Renal pelvis (tissue), 4 donors: Measurements from ENCODE around the gene RTCB. TPM values are rescaled to one million over a fixed set of nuclear protein-coding genes. Genes with fewer than 3 reads are reported as not detected.
A peak's percentile ranks its signal among the peaks of the same experiment; 100 is the strongest.

Experiments used
- DNase-seq: peaks from one replicate; pipeline ENCODE4 v3.0.0-alpha.2; 2013
- polyA plus RNA-seq, 3 donors: library from polyadenylated mRNA; unstranded; fragments of 120-200 nt; gene quantifications; one replicate each; pipeline ENCODE4 v1.2.1, GENCODE V29; 2013; ENCODE audit not compliant: insufficient read length in 3 of 3

The RTCB gene
- polyA plus RNA-seq, 3 donors: 110 to 113 (median 111) TPM

DNA sequence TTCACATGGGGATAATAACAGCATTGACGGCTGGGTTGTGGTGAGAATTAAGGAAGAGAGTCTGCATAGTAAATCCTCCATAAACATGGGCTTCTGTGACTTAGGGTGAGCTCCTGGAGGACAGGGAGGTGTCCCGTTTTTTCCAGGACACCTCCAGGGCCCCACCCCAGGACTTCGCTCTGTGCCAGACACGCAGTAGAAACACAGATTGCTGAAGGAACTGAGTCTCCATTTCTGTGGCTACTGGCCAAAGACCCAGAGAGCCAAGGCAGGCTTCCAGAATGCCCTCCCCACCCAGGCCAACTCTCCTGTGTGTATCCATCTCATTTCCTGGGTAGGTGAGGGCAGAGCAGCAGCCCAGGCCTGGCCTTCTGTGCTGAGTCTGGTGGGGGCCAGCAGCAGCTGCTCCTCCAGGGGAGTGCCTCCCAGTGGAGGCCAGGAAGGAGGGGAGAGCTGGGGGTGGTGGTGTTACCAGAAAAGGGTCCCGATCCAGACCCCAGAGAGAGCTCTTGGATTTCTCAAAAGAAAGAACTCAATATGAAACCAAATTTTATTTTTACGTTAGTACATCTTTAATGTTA, 63.9 kb downstream of the RTCB start:
- DNase-seq: no peak

- no peak for DNase-seq
Measured at GRCh38 chr22:32343941-32344340, 68.1 kb downstream of the RTCB start.

DNA sequence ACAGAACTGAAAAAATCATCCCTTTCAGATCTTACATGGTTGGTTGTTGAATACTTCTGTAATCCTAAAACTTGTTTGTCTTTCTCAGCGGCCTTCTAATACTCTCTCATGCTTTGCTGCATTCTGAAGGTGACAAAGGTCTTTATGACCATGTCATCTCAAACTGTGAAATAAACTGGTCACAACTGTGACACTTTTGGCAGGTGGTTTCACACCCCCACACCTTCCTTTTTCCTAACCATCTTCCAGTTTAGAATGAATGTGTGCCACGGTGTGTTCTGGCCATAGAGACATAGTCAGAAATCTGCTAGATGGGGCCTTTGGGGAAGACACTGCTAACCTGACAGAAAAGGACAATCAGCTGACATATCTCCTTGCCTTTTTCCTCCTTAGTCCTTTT, 69.1 kb downstream of the RTCB start:
- no peak for DNase-seq

DNA sequence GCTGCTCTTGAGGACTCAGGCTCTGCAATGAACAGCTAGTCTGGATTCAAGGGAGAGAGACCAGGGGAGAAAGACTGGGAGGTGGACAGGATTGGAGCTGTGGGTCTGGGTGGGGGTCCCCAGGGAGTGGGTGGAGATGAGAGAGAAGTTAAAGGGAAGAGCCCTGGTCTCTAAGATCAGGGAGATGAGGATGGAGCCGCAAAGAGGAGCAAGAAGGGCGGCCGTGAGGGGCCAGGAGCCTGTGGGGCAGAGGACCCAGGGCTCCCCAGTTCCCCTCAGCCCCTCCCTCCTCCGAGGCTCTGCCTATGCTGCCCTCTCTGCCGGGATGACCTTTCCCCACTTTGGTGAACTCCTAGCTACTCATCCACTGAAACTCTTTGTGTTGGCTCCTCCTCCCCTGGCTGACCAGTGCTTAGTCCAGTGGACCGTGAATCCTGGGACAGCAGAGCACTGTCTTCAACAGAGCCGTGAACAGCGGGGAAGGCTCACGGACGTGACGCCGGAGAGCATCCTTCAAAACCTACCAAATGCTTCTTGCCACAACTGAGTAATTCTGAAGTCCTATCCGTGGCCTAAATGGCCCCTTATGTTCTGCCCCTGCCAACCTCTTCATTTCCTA, 70.8 kb downstream of the RTCB start:
- peak; percentile 43 for DNase-seq

GRCh38 chr22:32340411-32340810, 71.6 kb downstream of the RTCB start:
- no peak for DNase-seq

DNA sequence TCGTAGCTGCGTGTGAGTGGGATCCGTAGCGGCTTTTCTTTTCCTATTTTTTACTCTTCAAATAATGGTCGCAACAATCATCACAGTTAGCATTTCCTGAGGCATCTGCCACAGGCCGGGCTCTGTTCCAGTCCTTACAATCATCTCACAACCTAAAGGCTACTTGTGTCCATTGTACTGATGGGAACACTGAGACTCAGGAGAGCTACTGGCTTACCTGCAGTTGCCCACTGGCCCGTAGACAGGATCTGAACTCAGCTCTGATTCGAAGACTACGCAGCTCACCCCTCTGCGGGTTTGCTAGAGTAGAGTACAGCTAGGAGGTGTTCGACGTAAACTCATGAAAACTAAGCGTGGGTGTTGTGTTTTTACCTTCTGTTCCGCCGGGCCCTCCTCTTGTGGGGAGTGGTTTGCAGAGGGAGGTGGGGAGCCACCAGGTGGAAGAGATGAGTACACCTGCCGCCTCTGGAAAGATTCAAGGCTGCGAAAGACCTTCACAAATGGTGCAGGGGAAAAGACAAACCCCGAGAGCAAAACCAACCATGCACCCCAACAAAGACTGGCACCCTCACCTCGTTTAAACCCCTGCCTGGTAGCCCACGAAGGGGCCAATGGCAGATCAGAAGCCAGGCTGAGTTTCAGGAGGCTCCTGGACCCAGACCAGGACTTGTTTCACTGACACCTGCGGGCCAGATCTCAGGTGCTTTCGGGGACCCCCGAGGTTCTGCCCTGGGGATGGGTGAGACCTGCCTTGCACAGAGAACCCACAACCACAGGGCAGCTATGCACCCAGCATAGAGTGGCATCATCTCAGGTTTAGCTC, 72.6 kb downstream of the RTCB start:
- no peak for DNase-seq

GRCh38 chr22:32338757-32339156, 73.3 kb downstream of the RTCB start:
- DNase-seq: no peak

Other genes with a start within 250 kb of the RTCB start
- 1 to 10 TPM in 1 of 3 donors, under 1 TPM in 2; 0.28 to 1.0 (median 0.73) TPM for gene RFPL2, start 207.2 kb downstream of the RTCB start, polyA plus RNA-seq
- 1 to 10 TPM in 2 of 3 donors, under 1 TPM in 1; 0.81 to 2.1 (median 1.2) TPM for gene SLC5A4, start 156.9 kb downstream of the RTCB start, polyA plus RNA-seq
- gene RFPL3, start 54.4 kb downstream of the RTCB start, polyA plus RNA-seq: not detected
- gene BPIFC, start 52.2 kb upstream of the RTCB start, polyA plus RNA-seq: not detected
- gene FBXO7, start 62.6 kb upstream of the RTCB start, polyA plus RNA-seq: 100 to 1,000 TPM; 109 to 111 (median 110) TPM